HepG2 (cell line): ENCODE data around the gene SLU7.

Source experiments
- PLRG1 ChIP-seq: fragments of 450-650 bp; conservative IDR thresholded peaks from 2 replicates; pipeline ENCODE4 v1.6.1; 2016
- TAF1 ChIP-seq: sonication (generic); formaldehyde crosslinking; IDR thresholded peaks from 2 replicates; pipeline ENCODE4 v1.4.0; 2020; ENCODE audit warnings: missing genetic modification reagents
- ZNF143 ChIP-seq: sonication (generic); formaldehyde crosslinking; IDR thresholded peaks from 2 replicates; pipeline ENCODE4 v1.4.0; 2020; ENCODE audit warnings: missing genetic modification reagents
- TF ChIP-seq, protein P1 (sequence below): sonication (generic); formaldehyde crosslinking; IDR thresholded peaks from 2 replicates; pipeline ENCODE4 v1.8.1; 2022; ENCODE audit warnings: low read depth, mild to moderate bottlenecking, missing genetic modification reagents

DNA sequence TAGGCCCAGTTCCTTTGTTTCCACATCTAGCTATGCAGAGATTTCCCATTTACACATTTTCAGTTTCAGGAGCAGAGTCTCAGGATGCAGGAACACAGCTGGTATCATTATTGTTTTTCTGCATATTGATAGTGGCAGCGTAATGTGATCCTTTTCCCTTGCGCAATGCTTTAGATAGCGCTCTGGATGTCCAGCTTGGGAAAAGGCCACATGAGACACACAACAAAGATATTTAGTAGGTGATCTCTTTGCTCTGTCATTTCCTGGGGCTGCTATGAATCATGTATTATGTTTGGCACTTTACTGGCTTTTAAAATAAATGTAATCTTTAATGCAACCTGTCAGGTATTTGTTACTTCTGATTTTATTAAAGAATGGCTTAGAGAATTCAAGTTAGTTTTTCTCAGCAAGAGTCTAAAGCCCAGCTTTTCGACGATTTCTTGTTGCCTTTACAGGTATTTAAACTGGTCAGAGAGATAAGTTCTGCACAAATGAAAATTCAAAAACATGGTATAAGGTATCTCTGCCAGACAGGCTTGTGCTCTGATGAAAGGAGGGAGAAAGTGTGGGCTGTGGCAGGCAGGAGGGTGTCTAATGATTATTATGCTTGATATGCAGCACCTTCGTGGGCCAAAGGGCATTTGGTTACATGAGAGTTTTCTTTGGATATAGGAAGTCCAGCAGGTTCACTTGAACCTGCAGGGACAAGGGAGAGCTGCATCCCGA is 45.0 kb upstream of the SLU7 start:
- TF ChIP-seq, protein P1, sequence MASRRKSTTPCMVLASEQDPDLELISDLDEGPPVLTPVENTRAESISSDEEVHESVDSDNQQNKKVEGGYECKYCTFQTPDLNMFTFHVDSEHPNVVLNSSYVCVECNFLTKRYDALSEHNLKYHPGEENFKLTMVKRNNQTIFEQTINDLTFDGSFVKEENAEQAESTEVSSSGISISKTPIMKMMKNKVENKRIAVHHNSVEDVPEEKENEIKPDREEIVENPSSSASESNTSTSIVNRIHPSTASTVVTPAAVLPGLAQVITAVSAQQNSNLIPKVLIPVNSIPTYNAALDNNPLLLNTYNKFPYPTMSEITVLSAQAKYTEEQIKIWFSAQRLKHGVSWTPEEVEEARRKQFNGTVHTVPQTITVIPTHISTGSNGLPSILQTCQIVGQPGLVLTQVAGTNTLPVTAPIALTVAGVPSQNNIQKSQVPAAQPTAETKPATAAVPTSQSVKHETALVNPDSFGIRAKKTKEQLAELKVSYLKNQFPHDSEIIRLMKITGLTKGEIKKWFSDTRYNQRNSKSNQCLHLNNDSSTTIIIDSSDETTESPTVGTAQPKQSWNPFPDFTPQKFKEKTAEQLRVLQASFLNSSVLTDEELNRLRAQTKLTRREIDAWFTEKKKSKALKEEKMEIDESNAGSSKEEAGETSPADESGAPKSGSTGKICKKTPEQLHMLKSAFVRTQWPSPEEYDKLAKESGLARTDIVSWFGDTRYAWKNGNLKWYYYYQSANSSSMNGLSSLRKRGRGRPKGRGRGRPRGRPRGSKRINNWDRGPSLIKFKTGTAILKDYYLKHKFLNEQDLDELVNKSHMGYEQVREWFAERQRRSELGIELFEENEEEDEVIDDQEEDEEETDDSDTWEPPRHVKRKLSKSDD (CRISPR knock-in tag): no peak
- no peak for TF ChIP-seq PLRG1
- no peak for TF ChIP-seq ZNF143 (CRISPR knock-in tag)
- TF ChIP-seq TAF1 (CRISPR knock-in tag): no peak
